Mesendoderm (in vitro differentiated cells): ENCODE measurements around the gene PRPH.
"Not testable (repeated sequence)": the region's sequence is repeated elsewhere in the genome, so short reads cannot be mapped to it uniquely, and the experiment has no call there.

Experiments used
- DNase-seq: peaks from one replicate; pipeline ENCODE4 v3.0.0; 2013
- H2AK5ac ChIP-seq: 2 replicates; pipeline ENCODE4 v1.6.1; 2013; ENCODE audit warnings: low read length, inconsistent platforms
- H2BK120ac ChIP-seq: 2 replicates; pipeline ENCODE4 v1.6.1; 2013; ENCODE audit warnings: low read depth, mild to moderate bottlenecking, low read length, moderate library complexity, mixed read lengths
- H2BK15ac ChIP-seq: replicated peaks from 2 replicates; pipeline ENCODE4 v1.6.1; 2013; ENCODE audit warnings: low read depth, mild to moderate bottlenecking, moderate library complexity
- H2BK5ac ChIP-seq: 2 replicates; pipeline ENCODE4 v1.6.1; 2013; ENCODE audit warnings: low read length, inconsistent platforms
- H3K18ac ChIP-seq: 2 replicates; pipeline ENCODE4 v1.6.1; 2013; ENCODE audit warnings: mild to moderate bottlenecking, low read length, mixed read lengths
- H3K23ac ChIP-seq: one replicate; pipeline ENCODE4 v1.6.1; 2013; ENCODE audit warnings: low read length
- H3K27ac ChIP-seq: 2 replicates; pipeline ENCODE4 v1.5.1; 2013; ENCODE audit warnings: low read depth, mild to moderate bottlenecking, inconsistent platforms, low read length, moderate library complexity
- H3K27me3 ChIP-seq: 2 replicates; pipeline ENCODE4 v1.6.1; 2013; ENCODE audit warnings: low read length, control low read depth, mild to moderate bottlenecking, inconsistent platforms; ENCODE audit not compliant: insufficient read depth, poor library complexity
- H3K36me3 ChIP-seq: 2 replicates; pipeline ENCODE4 v1.6.1; 2013; ENCODE audit warnings: low read length, inconsistent platforms; ENCODE audit not compliant: control insufficient read depth, insufficient read depth
- H3K4ac ChIP-seq: one replicate; pipeline ENCODE4 v1.6.1; 2013; ENCODE audit warnings: low read depth, mild to moderate bottlenecking, low read length, moderate library complexity
- H3K4me1 ChIP-seq: 2 replicates; pipeline ENCODE4 v1.6.1; 2013; ENCODE audit warnings: low read depth, low read length, inconsistent platforms; ENCODE audit not compliant: control insufficient read depth
- H3K4me2 ChIP-seq: 2 replicates; pipeline ENCODE4 v1.6.1; 2013; ENCODE audit warnings: low read length
- H3K4me3 ChIP-seq: 2 replicates; pipeline ENCODE4 v1.5.1; 2013; ENCODE audit warnings: mild to moderate bottlenecking, low read length
- H3K56ac ChIP-seq: one replicate; pipeline ENCODE4 v1.6.1; 2013; ENCODE audit warnings: low read length
- H3K79me1 ChIP-seq: 2 replicates; pipeline ENCODE4 v1.6.1; 2013; ENCODE audit warnings: low read length, inconsistent platforms
- H3K79me2 ChIP-seq: 2 replicates; pipeline ENCODE4 v1.6.1; 2013; ENCODE audit warnings: mild to moderate bottlenecking, low read length; ENCODE audit not compliant: control insufficient read depth, insufficient read depth
- H3K9ac ChIP-seq: 2 replicates; pipeline ENCODE4 v1.6.1; 2013; ENCODE audit warnings: low read length, inconsistent platforms
- H4K5ac ChIP-seq: one replicate; pipeline ENCODE4 v1.6.1; 2013; ENCODE audit warnings: low read length
- H4K8ac ChIP-seq: one replicate; pipeline ENCODE4 v1.6.1; 2013; ENCODE audit warnings: low read depth, mild to moderate bottlenecking, control low read depth, low read length, moderate library complexity
- WGBS: extraction: QIAGEN DNeasy Blood & Tissue Kit; methylation state at CpG from one replicate; pipeline ENCODE4 v1.1.7; 2013; ENCODE audit warnings: low lambda C conversion rate, missing lambda C conversion rate; ENCODE audit not compliant: insufficient coverage; ENCODE audit errors: extremely low coverage; 5-methylcytosine and 5-hydroxymethylcytosine counted together

Gene PRPH

DNA sequence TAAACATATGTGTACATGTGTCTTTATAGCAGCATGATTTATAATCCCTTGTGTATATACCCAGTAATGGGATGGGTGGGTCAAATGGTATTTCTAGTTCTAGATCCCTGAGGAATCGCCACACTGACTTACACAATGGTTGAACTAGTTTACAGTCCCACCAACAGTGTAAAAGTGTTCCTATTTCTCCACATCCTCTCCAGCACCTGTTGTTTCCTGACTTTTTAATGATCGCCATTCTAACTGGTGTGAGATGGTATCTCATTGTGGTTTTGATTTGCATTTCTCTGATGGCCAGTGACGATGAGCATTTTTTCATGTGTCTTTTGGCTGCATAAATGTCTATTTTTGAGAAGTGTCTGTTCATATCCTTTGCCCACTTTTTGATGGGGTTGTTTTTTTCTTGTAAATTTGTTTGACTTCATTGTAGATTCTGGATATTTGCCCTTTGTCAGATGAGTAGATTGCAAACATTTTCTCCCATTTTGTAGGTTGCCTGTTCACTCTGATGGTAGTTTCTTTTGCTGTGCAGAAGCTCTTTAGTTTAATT, 15.6 kb downstream of the PRPH start:
- DNase-seq, H3K4me2 ChIP-seq, H3K9ac ChIP-seq, H2BK5ac ChIP-seq, H2AK5ac ChIP-seq, H3K56ac ChIP-seq, H3K79me1 ChIP-seq, H3K18ac ChIP-seq, H3K4me1 ChIP-seq, H3K27ac ChIP-seq, H3K27me3 ChIP-seq, H2BK120ac ChIP-seq, H3K79me2 ChIP-seq, H4K5ac ChIP-seq, H3K23ac ChIP-seq, H3K36me3 ChIP-seq, H4K8ac ChIP-seq, H2BK15ac ChIP-seq, H3K4me3 ChIP-seq, H3K4ac ChIP-seq: not testable (repeated sequence)
- no CpG with 5 or more reads among the region's 3 CpGs for WGBS

DNA sequence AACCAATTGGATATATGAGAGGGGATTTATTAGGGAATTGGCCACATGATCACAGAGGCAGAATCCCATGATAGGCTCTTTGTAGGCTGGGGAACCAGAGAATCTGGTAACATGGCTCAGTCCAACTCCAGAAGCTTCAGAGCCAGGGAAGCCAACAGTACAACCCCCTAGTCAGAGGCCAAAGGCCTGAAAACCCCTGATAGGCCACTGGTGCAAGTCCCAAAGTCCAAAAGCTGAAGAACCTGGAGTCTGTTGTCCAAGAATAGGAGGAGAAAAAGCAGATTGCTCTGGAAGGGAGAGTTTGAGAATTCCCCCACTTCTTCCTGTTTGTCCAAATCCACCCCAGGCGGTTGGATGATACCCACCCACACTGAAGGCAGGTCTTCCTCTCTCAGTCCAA, 19.9 kb downstream of the PRPH start:
- Histone ChIP-seq H3K36me3 (no peaks in the 10 kb centered on the region), H3K27me3 (no peaks in the 10 kb centered on the region), H2BK120ac (no peak overlapping the region), H4K5ac (no peak overlapping the region), H3K4ac (no peak overlapping the region), H3K9ac (no peak overlapping the region), H3K23ac (no peak overlapping the region), H3K4me3 (no peak overlapping the region), H2BK15ac (no peak overlapping the region), H3K56ac (no peak overlapping the region), H3K4me2 (no peak overlapping the region), H2BK5ac (no peak overlapping the region), H3K4me1 (no peaks in the 10 kb centered on the region), H4K8ac (no peak overlapping the region), H3K79me1 (no peaks in the 10 kb centered on the region), H2AK5ac (no peak overlapping the region), H3K27ac (no peak overlapping the region), H3K79me2 (no peaks in the 10 kb centered on the region), H3K18ac (no peak overlapping the region)
- DNase-seq, result no peak
- WGBS, result no CpG with 5 or more reads among the region's 1 CpG

DNA sequence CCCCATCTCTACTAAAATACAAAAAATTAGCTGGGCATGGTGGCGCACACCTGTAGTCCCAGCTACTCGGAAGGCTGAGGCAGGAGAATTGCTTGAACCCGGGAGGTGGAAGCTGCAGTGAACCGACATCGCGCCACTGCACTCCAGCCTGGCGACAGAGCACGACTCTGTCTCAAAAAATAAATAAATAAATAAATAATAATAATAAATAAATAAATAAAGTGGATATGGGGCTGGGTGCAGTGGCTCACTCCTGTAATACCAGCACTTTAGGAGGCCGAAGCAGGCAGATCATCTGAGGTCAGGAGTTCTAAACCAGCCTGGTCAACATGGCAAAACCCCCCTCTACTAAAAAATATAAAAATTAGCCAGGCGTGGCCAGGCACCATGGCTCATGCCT, 22.2 kb downstream of the PRPH start:
- not testable (repeated sequence) for H3K79me2 ChIP-seq, H3K4me2 ChIP-seq, H3K36me3 ChIP-seq, H3K4me1 ChIP-seq, H2BK15ac ChIP-seq, H2BK120ac ChIP-seq, H3K79me1 ChIP-seq, H3K4ac ChIP-seq, H2BK5ac ChIP-seq, DNase-seq, H3K27ac ChIP-seq, H3K56ac ChIP-seq, H3K4me3 ChIP-seq, H3K23ac ChIP-seq, H4K5ac ChIP-seq, H4K8ac ChIP-seq, H3K9ac ChIP-seq, H3K18ac ChIP-seq, H2AK5ac ChIP-seq, H3K27me3 ChIP-seq
- WGBS, result no CpG with 5 or more reads among the region's 10 CpGs

DNA sequence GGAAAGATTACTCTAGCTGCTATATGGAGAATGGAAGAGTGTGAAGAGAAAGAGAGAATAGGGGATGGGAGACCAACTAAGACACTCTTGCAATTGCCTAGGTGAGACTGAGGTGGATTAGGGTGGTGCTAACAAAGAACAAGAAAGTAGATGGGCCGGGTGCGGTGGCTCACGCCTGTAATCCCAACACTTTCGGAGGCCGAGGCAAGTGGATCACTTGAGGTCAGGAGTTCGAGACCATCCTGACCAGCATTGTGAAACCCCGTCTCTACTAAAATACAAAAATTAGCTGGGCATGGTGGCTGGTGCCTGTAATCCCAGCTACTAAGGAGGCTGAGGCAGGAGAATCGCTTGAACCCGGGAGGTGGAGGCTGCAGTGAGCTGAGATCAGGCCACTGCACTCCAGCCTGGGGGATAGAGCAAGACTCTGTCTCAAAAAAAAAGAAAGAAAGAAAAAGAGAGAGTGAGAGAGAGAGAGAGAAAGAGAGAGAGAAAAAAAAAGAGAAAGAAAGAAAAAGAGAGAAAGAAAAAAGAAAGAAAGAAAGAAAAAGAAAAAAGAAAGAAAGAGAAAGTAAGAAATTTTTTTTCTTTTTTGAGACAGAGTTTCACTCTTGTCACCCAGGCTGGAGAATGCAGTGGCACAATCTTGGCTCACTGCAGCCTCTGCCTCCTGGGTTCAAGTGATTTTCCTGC, 25.6 kb downstream of the PRPH start:
- H4K8ac ChIP-seq, H3K27ac ChIP-seq, H3K4ac ChIP-seq, H3K18ac ChIP-seq, H3K27me3 ChIP-seq, H3K79me2 ChIP-seq, H3K79me1 ChIP-seq, H3K56ac ChIP-seq, H4K5ac ChIP-seq, DNase-seq, H3K9ac ChIP-seq, H3K36me3 ChIP-seq, H3K4me1 ChIP-seq, H3K4me2 ChIP-seq, H2BK15ac ChIP-seq, H2BK5ac ChIP-seq, H2BK120ac ChIP-seq, H2AK5ac ChIP-seq, H3K4me3 ChIP-seq, H3K23ac ChIP-seq: not testable (repeated sequence)
- WGBS, result no CpG with 5 or more reads among the region's 9 CpGs

DNA sequence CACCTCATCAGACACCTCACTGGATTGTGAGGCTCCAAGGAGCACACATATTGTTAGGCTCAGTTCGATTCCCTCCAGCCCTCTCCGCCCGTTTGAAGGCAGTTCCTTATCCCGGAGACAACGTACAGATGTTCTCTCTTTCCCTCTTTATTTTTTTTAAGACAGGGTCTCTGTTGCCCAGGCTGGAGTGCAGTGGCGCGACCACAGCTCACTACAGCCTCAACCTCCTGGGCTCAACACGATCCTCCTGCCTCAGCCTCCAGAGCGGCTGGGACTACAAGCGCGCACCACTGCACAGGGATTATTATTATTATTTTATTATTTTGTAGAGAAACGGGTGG, 27.4 kb downstream of the PRPH start:
- H3K79me2 ChIP-seq, result peaks cover 6% of the 10 kb centered on the region
- WGBS, result no CpG with 5 or more reads among the region's 12 CpGs
- no peak overlapping the region for H2AK5ac ChIP-seq
- no peaks in the 10 kb centered on the region for H3K27me3 ChIP-seq
- peak overlapping the region; percentile 75 for H3K4ac ChIP-seq
- H3K4me3 ChIP-seq, result peak overlapping the region; percentile 69
- H3K23ac ChIP-seq, result no peak overlapping the region
- peak overlapping the region; percentile 93 for H3K18ac ChIP-seq
- peaks cover 4% of the 10 kb centered on the region for H3K36me3 ChIP-seq
- no peak overlapping the region for H4K5ac ChIP-seq
- H2BK5ac ChIP-seq, result no peak overlapping the region
- H3K4me1 ChIP-seq, result peaks cover 4% of the 10 kb centered on the region
- peak overlapping the region; percentile 93 for H3K56ac ChIP-seq
- H3K4me2 ChIP-seq, result peak overlapping the region; percentile 21
- no peak overlapping the region for H2BK120ac ChIP-seq
- no peak overlapping the region for H4K8ac ChIP-seq
- H2BK15ac ChIP-seq, result no peak overlapping the region
- no peak for DNase-seq
- H3K79me1 ChIP-seq, result peaks cover 7% of the 10 kb centered on the region
- H3K9ac ChIP-seq, result peak overlapping the region; percentile 89
- H3K27ac ChIP-seq, result no peak overlapping the region
